ENCODE data around the gene RAB31.
"Not testable (repeated sequence)": the region's sequence is repeated elsewhere in the genome, so short reads cannot be mapped to it uniquely, and the experiment has no call there.

Gene RAB31

GRCh38 chr18:9762526-9762925 lies 54.4 kb downstream of the RAB31 start:
- no peak for DNase-seq

DNA sequence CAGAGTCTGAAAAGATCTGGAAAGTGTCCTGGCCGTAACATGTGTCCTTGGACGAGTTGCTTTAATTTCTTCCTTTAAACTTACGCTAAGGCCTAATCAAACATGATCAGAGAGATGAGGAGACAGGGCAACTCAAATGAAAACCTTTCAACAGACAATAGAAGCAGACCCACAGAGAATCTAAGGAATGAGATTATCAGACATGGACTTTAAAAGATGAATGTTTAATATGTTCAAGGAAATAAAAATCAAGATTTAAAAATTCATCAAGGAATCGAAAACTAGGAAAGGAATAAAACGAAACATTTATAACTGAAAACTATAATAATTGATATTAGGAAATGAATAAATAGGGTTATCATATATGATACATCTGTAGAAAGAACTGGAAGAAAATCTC lies 55.1 kb downstream of the RAB31 start:
- DNase-seq = no peak

DNA sequence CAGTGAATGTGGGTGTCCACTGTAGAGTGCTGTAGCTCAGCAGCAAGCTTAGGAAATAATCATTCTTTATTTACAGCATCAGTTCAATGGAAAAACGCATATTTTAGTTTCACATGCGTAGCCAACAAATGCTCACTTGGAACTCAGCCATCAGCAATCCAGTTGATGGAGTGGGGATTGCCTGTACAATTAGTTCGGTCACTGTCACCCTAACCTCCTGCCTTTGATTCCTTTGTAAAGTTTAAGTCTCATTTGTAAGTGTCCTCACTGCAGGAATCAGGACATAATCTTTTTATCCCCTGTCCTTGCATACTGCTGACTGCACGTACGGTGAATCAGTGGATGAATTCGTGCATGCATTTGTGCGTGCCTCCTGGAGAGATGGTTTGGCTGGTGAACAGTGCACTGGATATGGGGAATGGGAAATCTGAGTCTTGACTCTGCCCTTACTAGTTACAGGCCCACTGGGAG lies 55.9 kb downstream of the RAB31 start:
- DNase-seq = no peak

DNA sequence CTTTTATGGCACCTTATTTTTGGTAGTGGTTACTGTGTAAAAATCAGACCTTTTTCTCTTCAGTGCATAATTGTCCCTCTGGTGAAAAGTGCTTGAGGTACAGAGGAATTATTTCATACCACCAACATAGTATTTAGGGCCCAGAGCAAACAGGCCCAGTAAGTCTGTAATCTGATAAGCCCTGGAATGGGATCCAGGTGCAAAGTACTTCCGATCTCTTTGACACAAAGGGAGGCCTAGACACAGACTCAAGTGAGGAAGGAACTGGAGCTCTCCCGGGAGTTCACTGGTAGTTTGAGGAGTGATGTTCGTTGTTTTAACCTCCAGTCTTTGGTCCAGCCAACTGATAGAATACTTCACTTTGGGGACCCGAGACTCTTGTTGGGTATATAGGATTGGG lies 57.4 kb downstream of the RAB31 start:
- peak; percentile 13 for DNase-seq

DNA sequence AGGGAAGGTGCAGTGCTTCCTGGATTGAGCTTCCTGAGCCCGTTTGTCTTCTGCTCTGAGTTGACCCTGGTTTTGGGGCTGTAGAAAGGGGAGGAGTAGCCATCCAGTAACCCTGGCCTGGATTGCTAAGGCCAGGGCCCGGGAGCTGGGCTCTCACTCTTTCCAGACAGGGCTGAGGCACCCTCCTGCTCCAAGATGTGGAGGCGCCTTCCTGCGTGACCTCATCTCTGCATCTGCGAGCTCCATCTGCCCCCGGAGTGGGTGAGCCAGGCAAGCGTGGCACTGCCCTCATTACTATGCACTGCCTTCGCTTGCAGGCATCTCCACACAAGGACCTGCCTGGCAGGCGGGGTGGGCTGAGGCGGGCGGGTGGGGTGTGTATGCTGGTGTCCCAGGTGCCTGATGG lies 58.0 kb downstream of the RAB31 start:
- DNase-seq = no peak

GRCh38 chr18:9766740-9767139 lies 58.6 kb downstream of the RAB31 start:
- DNase-seq = no peak

- not testable (repeated sequence) for DNase-seq
Measured at GRCh38 chr18:9768071-9768691, 60.1 kb downstream of the RAB31 start.

DNA sequence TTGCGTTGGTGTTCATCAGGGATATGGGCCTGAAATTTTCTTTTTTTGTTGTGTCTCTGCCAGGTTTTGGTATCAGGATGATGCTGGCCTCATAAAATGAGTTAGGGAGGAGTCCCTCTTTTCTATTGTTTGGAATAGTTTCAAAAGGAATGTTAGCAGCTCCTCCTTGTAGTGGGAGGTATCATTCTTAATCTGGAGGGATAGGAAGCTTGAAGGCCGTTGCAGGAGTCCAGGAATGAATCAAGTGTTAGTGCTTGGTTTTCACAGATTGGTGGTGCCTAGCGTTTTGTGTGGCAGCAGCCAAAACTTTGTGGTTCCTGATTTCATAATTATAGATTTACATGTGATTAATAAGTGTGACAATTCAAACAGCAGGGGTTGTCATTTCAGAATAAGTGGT lies 62.0 kb downstream of the RAB31 start:
- not testable (repeated sequence) for DNase-seq

DNA sequence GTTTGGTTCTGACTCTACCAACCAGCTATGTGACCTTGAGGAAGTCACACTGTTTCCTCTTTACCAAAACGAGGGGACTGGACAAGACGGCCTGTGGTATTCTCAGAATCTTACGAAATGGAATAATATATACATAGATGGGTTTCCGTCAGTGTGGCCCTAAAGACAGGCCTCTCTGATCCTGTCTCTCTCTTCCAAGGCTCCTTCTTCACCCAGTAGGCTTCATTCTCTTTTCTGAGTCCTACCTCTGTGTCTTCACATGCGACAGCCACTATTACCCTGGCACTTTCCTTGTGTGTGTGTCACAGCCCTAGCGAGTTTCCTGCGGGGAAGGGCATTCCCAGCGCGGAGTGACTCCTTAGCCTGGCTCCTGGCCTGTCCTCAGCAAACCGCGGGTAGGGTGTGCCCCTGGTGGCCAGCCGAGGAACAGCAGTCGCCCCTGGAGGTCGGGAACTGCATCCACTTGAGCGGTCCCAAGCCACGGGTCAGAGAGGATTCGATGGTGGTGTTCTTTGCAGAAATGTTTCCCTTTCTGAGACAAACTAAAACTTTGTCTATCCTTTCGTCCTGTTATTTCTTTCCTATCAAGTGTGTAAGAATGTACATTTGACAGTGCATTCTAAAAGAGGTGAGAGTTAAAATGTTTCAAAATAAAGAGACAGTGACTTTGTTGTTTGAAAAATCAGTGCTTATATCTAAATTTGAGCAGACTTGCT lies 63.3 kb downstream of the RAB31 start:
- peak; percentile 1 for DNase-seq

DNA sequence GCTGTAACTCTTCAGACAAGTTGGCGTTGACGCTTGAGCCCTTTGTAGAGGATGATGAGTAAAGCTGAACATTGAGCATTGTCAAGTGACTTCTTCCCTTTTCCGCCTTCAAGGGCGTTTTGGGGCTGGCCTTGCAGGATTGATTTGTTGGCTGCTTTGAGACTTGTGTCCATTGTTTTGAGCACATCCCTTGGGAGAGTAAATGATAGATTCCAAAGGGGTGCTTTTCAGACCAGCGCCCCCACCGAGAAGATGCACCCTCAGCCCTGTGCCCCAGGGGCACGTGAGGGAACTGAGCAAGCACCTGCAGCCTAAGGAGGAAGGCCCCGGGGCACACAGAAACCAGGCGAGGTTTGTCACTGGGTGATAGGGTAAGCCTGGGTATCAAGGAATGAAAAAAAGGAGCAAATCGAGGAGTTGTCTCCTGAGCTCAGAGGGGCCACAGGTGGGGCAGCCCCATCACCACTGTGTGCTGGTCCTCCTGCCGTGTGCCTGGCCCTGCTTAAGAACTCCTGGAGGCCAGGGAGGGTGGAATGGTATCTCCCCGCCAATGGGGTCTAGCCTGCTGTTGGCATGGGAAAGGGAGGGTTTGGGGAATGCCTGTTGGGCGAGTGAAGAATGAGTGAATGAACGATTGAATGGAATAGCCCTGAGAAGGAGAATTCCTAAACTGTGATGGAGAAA lies 64.0 kb downstream of the RAB31 start:
- no peak for DNase-seq

DNA sequence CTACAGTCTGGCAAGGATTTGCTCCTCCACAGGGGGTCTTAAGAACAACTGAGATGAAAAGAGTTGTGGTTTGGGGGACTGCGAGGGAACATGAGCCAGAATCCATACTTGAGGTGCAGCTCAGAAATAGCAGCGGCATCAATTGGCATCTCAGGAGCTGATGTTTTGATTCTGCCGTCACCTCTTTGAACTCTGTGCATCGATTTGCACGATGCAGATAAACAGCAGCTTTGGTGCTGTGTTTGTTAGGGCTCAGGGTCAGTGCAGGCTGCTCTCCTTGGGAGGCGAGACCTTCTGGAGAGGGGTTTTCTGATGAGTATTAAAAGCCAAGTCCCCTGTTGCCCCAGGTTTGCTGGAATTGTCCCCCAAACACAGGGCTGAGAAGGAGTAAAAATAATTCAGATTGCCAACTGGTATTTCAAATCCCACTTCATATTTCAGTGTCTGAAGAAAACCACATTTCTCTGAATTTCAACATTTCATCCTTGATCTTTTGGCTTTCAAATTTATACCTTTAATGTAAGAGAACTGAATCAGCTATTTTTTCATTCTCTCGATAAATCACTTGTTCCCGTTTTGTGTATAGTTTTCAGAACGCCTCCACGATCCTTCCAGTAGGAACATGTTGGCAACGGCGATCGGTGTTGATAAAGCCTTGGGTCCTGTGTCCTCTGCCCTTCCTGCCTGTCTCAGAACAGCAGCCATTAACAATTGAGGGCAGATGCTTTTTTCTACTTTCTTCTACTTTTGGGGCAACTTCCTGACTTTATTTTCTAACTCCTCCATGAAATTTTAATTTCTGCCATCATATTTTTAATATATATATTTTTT lies 65.0 kb downstream of the RAB31 start:
- no peak for DNase-seq

DNA sequence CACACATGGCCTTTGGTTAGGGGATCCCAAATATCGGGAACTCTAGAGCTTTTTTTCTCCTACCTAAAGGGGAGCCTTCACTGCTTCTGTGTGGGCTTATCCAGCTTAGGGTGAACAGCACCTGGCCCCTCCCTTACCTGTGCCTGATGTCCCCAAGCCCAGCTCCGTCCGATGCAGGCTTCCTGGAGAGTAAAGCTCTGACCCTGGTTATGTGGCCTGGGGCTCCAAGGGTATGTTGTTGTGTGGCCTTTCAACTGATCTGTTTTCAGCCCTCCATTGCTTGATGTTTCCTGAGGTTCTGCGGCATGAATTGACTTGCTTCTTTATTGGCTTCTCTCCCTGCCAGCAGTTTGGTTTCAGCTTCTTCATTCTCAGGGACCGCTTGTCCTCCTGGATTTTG lies 66.0 kb downstream of the RAB31 start:
- DNase-seq = no peak

- DNase-seq = no peak
Measured at GRCh38 chr18:9775178-9775577, 67.1 kb downstream of the RAB31 start.

- no peak for DNase-seq
Measured at GRCh38 chr18:9779630-9780029, 71.5 kb downstream of the RAB31 start.

GRCh38 chr18:9782073-9782857 lies 74.2 kb downstream of the RAB31 start:
- no peak for DNase-seq

DNA sequence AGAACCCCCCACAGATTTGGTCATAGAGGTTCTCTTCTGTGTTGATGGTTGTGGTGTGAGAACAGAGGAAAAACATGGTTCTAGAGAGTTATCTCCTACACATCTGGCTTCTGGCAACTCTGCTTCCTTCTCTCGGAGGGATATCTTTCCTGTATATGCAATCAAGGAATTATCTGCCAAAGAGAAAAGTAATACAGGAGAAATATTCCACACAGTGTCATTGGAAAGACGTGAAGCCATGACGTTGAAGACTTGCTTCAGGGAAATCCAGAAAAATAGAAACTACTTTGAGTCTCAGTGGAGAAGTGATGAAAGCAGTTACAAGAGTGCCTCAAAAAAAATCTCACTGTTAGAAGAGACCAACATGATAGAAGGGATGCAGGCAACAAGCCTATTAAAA lies 78.5 kb downstream of the RAB31 start:
- DNase-seq = no peak

GRCh38 chr18:9787036-9787435 lies 78.9 kb downstream of the RAB31 start:
- no peak for DNase-seq

GRCh38 chr18:9787712-9788111 lies 79.6 kb downstream of the RAB31 start:
- no peak for DNase-seq

DNA sequence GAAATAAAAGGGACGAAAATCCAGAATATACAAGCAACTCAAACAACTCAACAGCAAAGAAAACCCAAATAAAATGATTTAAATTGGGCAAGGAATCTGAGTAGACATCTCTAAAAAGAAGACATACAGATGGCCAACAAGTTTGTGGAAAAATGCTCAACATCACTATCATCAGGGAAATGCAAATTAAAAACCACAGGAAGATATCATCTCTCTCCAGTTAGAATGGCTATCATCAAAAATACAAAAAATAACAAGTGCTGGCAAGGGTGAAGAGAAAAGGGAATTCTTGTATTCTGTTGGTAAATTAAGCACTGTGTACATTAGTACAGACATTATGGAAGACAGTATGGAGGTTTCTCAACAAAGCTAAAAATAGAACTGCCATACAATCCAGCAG lies 80.0 kb downstream of the RAB31 start:
- DNase-seq = no peak

DNA sequence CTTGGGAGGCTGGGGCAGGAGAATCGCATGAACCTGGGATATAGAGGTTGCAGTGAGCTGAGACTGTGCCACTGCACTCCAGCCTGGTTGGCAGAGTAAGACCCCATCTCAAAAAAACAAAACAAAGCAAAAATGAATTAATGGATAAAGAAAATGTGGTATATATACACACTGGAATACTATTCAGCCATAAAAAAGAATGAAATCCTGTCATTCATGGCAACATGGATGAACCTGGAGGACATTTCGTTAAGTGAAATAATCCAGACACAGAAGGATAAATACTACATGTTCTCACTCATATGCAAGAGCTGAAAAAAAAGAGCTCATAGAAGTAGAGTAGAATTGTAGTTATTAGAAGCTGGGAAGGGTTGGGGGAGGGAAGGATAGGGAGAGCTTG lies 80.8 kb downstream of the RAB31 start:
- DNase-seq = no peak

- DNase-seq = no peak
Measured at GRCh38 chr18:9790261-9790660, 82.2 kb downstream of the RAB31 start.

GRCh38 chr18:9791991-9792390 lies 83.9 kb downstream of the RAB31 start:
- DNase-seq = no peak

Measured in NCI-H510A (cell line).